OCI-LY3 (cell line): ENCODE measurements around the gene CFI.

Experiments used
- CTCF ChIP-seq: fragments of 200-600, 300-600 bp; sonication (generic); IDR thresholded peaks from 2 replicates; pipeline ENCODE4 v1.5.1; 2014; ENCODE audit warnings: antibody characterized with exemption, low read length, low read depth
- EZH2phosphoT487 ChIP-seq: fragments of 200-600 bp; shearing (Covaris generic); IDR thresholded peaks from 2 replicates; pipeline ENCODE4 v1.6.1; 2018; ENCODE audit warnings: antibody characterized with exemption, mixed run types, low read depth

DNA sequence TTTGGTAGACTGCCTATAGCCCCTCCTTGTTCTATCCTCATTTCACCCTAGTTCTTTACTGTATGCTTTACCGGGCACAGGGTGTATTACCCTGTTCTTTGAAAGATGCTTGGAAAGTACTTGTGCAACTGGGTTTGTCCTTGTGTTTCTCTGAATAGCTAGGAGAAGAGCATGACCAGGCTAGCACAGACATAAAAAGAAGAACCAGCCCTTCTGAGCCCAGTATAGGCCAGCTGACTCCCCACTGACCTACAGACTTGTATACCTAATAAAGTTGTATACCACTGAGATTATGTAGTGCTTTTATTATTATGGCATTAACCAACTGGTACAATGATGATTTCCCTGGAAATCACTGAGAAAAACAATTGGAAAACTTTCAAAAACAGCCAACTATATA lies 15.0 kb downstream of the CFI start:
- TF ChIP-seq CTCF (no peak), EZH2phosphoT487 (no peak)
